ENCODE data around the gene THBS4. TPM values are rescaled to one million over a fixed set of nuclear protein-coding genes. Genes with fewer than 3 reads are reported as not detected.

Gene THBS4
- total RNA-seq, 1 donor: 0.36 TPM

- no peak for TF ChIP-seq CTCF (IDR thresholded peaks at IDR 0.05; ENCODE audit: extremely low read depth, low read depth, low read length)
- H3K79me2 ChIP-seq (ENCODE audit: insufficient read depth, low read length): no peaks in the 10 kb centered on the region
- no peak for DNase-seq (ENCODE audit: insufficient read length, low spot score, missing footprints)
Observed at GRCh38 chr5:80042330-80042729, 7.2 kb downstream of the THBS4 start.

GRCh38 chr5:80043187-80043586 is 8.0 kb downstream of the THBS4 start:
- no peak overlapping the region for H2AFZ ChIP-seq (ENCODE audit: low read length)
- TF ChIP-seq CTCF (IDR thresholded peaks at IDR 0.05; ENCODE audit: extremely low read depth, low read depth, low read length): no peak
- H3K4me1 ChIP-seq (ENCODE audit: insufficient read depth, low read length): no peaks in the 10 kb centered on the region
- H3K4me3 ChIP-seq (ENCODE audit: insufficient read depth, low read length): no peak overlapping the region
- no peak overlapping the region for H3K27ac ChIP-seq (ENCODE audit: low read depth, low read length)
- H3K36me3 ChIP-seq (ENCODE audit: insufficient read depth, low read length): no peaks in the 10 kb centered on the region
- DNase-seq (ENCODE audit: insufficient read length, low spot score, missing footprints): peak; percentile 38
- H4K20me1 ChIP-seq (ENCODE audit: insufficient read depth, low read length): no peaks in the 10 kb centered on the region
- H3K9me3 ChIP-seq (ENCODE audit: low read depth, low read length): no peaks in the 10 kb centered on the region
- no peaks in the 10 kb centered on the region for H3K79me2 ChIP-seq (ENCODE audit: insufficient read depth, low read length)
- H3K27me3 ChIP-seq (ENCODE audit: insufficient read depth, low read length): peaks cover 43% of the 10 kb centered on the region
- no peak overlapping the region for H3K4me2 ChIP-seq (ENCODE audit: insufficient read depth, low read length)

More at GRCh38 chr5:80042330-80042729, 7.2 kb downstream of the THBS4 start:
- Histone ChIP-seq H3K4me3 (ENCODE audit: insufficient read depth, low read length) (no peak overlapping the region), H3K36me3 (ENCODE audit: insufficient read depth, low read length) (no peaks in the 10 kb centered on the region), H3K9me3 (ENCODE audit: low read depth, low read length) (no peaks in the 10 kb centered on the region), H2AFZ (ENCODE audit: low read length) (no peak overlapping the region), H3K4me2 (ENCODE audit: insufficient read depth, low read length) (no peak overlapping the region), H3K4me1 (ENCODE audit: insufficient read depth, low read length) (no peaks in the 10 kb centered on the region), H3K27ac (ENCODE audit: low read depth, low read length) (no peak overlapping the region), H4K20me1 (ENCODE audit: insufficient read depth, low read length) (no peaks in the 10 kb centered on the region), H3K27me3 (ENCODE audit: insufficient read depth, low read length) (peaks cover 51% of the 10 kb centered on the region)

- DNase-seq (ENCODE audit: insufficient read length, low spot score, missing footprints): no peak
- Histone ChIP-seq H3K27me3 (ENCODE audit: insufficient read depth, low read length) (peaks cover 31% of the 10 kb centered on the region), H3K79me2 (ENCODE audit: insufficient read depth, low read length) (no peaks in the 10 kb centered on the region), H3K9me3 (ENCODE audit: low read depth, low read length) (no peaks in the 10 kb centered on the region), H2AFZ (ENCODE audit: low read length) (no peak overlapping the region), H3K4me2 (ENCODE audit: insufficient read depth, low read length) (no peak overlapping the region), H3K4me3 (ENCODE audit: insufficient read depth, low read length) (no peak overlapping the region), H3K36me3 (ENCODE audit: insufficient read depth, low read length) (no peaks in the 10 kb centered on the region), H3K27ac (ENCODE audit: low read depth, low read length) (no peak overlapping the region), H3K4me1 (ENCODE audit: insufficient read depth, low read length) (no peaks in the 10 kb centered on the region), H4K20me1 (ENCODE audit: insufficient read depth, low read length) (no peaks in the 10 kb centered on the region)
- TF ChIP-seq CTCF (IDR thresholded peaks at IDR 0.05; ENCODE audit: extremely low read depth, low read depth, low read length): no peak
Observed at GRCh38 chr5:80048084-80048780, 13.1 kb downstream of the THBS4 start.

- no peak overlapping the region for H3K27ac ChIP-seq (ENCODE audit: low read depth, low read length)
- DNase-seq (ENCODE audit: insufficient read length, low spot score, missing footprints): no peak
- H3K27me3 ChIP-seq (ENCODE audit: insufficient read depth, low read length): peaks cover 27% of the 10 kb centered on the region
- peaks cover 1% of the 10 kb centered on the region for H3K4me1 ChIP-seq (ENCODE audit: insufficient read depth, low read length)
- no peaks in the 10 kb centered on the region for H4K20me1 ChIP-seq (ENCODE audit: insufficient read depth, low read length)
- H3K4me3 ChIP-seq (ENCODE audit: insufficient read depth, low read length): no peak overlapping the region
- no peaks in the 10 kb centered on the region for H3K36me3 ChIP-seq (ENCODE audit: insufficient read depth, low read length)
- H3K79me2 ChIP-seq (ENCODE audit: insufficient read depth, low read length): no peaks in the 10 kb centered on the region
- H2AFZ ChIP-seq (ENCODE audit: low read length): no peak overlapping the region
- H3K9me3 ChIP-seq (ENCODE audit: low read depth, low read length): no peaks in the 10 kb centered on the region
- no peak for TF ChIP-seq CTCF (IDR thresholded peaks at IDR 0.05; ENCODE audit: extremely low read depth, low read depth, low read length)
- H3K4me2 ChIP-seq (ENCODE audit: insufficient read depth, low read length): no peak overlapping the region
Observed at GRCh38 chr5:80052464-80052863, 17.3 kb downstream of the THBS4 start.

Data from osteoblast (primary cell).